Caco-2 (cell line): ENCODE results near the gene FBLN7. TPM values are rescaled to one million over a fixed set of nuclear protein-coding genes. Genes with fewer than 3 reads are reported as not detected.
"Not testable (repeated sequence)": the region's sequence is repeated elsewhere in the genome, so short reads cannot be mapped to it uniquely, and the experiment has no call there.

Source experiments
- BruUV-seq: library from RNA; stranded (reverse); fragments of 400-500 nt; replicated peaks from 2 replicates; lab custom pipeline; 2021; lab: Mats Ljungman, UMichigan
- CTCF ChIA-PET: fragments of 300-600 bp; sonication (Branson Sonifier 250); formaldehyde crosslinking; loops from one replicate; lab custom pipeline; 2022; ENCODE audit warnings: antibody characterized with exemption; lab: Charles Lee
- POLR2A ChIA-PET: fragments of 300-600 bp; sonication (Branson Sonifier 250); formaldehyde crosslinking; loops from one replicate; lab custom pipeline; 2022; ENCODE audit warnings: antibody characterized with exemption; lab: Charles Lee
- DNase-seq, 2 experiments: peaks; one replicate each; pipeline versions ENCODE4 v3.0.0 to v3.0.0-alpha.2; 2020 to 2022
- H3K27me3 ChIP-seq: replicated peaks from 2 replicates; pipeline ENCODE4 v1.6.0; 2011; ENCODE audit warnings: low read length; ENCODE audit not compliant: control insufficient read depth, insufficient read depth
- H3K36me3 ChIP-seq: 2 replicates; pipeline ENCODE4 v1.5.1; 2011; ENCODE audit warnings: low read length; ENCODE audit not compliant: control insufficient read depth, insufficient read depth
- H3K4me1 ChIP-seq: fragments of 250-450 bp; sonication (Bioruptor Pico); 2 replicates; pipeline ENCODE4 v1.5.1; 2020; ENCODE audit warnings: mild to moderate bottlenecking
- H3K4me3 ChIP-seq: 2 replicates; pipeline ENCODE4 v1.5.1; 2011; ENCODE audit warnings: low read depth, mild to moderate bottlenecking, control low read depth, low read length
- H3K9me3 ChIP-seq: fragments of 250-450 bp; sonication (Bioruptor Pico); 2 replicates; pipeline ENCODE4 v1.5.1; 2020; ENCODE audit warnings: mild to moderate bottlenecking, moderate library complexity
- H3K27ac Mint-ChIP-seq: one replicate; pipeline ENCODE4 v1.8.0; 2022; ENCODE audit warnings: mixed read lengths; ENCODE audit not compliant: unreplicated experiment
- H3K27me3 Mint-ChIP-seq: one replicate; pipeline ENCODE4 v1.8.0; 2022; ENCODE audit warnings: mixed read lengths; ENCODE audit not compliant: insufficient read depth, unreplicated experiment
- H3K36me3 Mint-ChIP-seq: one replicate; pipeline ENCODE4 v1.8.0; 2022; ENCODE audit warnings: mild to moderate bottlenecking, mixed read lengths; ENCODE audit not compliant: insufficient read depth, unreplicated experiment
- H3K4me1 Mint-ChIP-seq: one replicate; pipeline ENCODE4 v1.8.0; 2022; ENCODE audit warnings: low read depth, mixed read lengths; ENCODE audit not compliant: unreplicated experiment
- H3K4me3 Mint-ChIP-seq: one replicate; pipeline ENCODE4 v1.8.0; 2022; ENCODE audit warnings: mild to moderate bottlenecking, moderate library complexity, mixed read lengths; ENCODE audit not compliant: unreplicated experiment
- H3K9me3 Mint-ChIP-seq: one replicate; pipeline ENCODE4 v1.8.0; 2022; ENCODE audit warnings: mixed read lengths; ENCODE audit not compliant: unreplicated experiment
- CTCF ChIP-seq, 2 experiments: fragments of 200-600 bp in 1 of 2; IDR thresholded peaks; 1 replicate in 1 of 2; 2 replicates in 1 of 2; pipeline versions ENCODE4 v1.5.1 to v1.8.0; 2011 to 2022; ENCODE audit warnings: antibody characterized with exemption in 1 of 2, control low read depth in 1 of 2, inconsistent platforms in 1 of 2, low read depth in 1 of 2, low read length in 1 of 2, mild to moderate bottlenecking in 1 of 2, moderate library complexity in 1 of 2; ENCODE audit not compliant: insufficient read depth in 1 of 2, severe bottlenecking in 1 of 2, unreplicated experiment in 1 of 2
- intact Hi-C: fragments of 100-400 bp; cut with micrococcal nuclease; formaldehyde crosslinking; loops from one replicate; pipeline ENCODE4 v1.10.0; 2022; ENCODE audit not compliant: unreplicated experiment
- total RNA-seq: library from RNA; stranded (reverse); gene quantifications from 2 replicates; pipeline ENCODE4 v1.2.3, GENCODE V29; 2022

FBLN7 gene
- total RNA-seq, 1 experiment from 2014 or later, result 0.59 TPM

- Mint-ChIP-seq H3K27ac (no peak overlapping the region), H3K4me1 (no peaks in the 10 kb centered on the region), H3K36me3 (peaks cover 63% of the 10 kb centered on the region), H3K9me3 (peaks cover 31% of the 10 kb centered on the region), H3K4me3 (no peak overlapping the region), H3K27me3 (no peaks in the 10 kb centered on the region)
- ChIA-PET POLR2A (no interaction called here), CTCF (no interaction called here)
- Histone ChIP-seq H3K27me3 (no peaks in the 10 kb centered on the region), H3K4me3 (no peak overlapping the region), H3K9me3 (peaks cover 6% of the 10 kb centered on the region), H3K36me3 (peaks cover 5% of the 10 kb centered on the region; the same call in 1 of the 2 replicates), H3K4me1 (no peaks in the 10 kb centered on the region)
- TF ChIP-seq CTCF (IDR thresholded peaks at IDR 0.05; ENCODE audit: insufficient read depth in 1 of 2, low read depth in 1 of 2, low read length in 1 of 2, severe bottlenecking in 1 of 2, unreplicated experiment in 1 of 2), result no peak
- DNase-seq, result no peak
- intact Hi-C loops, result no loop called here
- no TSS peak for BruUV-seq
These were observed 29.9 kb upstream of the FBLN7 start for GRCh38 chr2:112108178-112108832.

GRCh38 chr2:112109278-112109677 is 28.9 kb upstream of the FBLN7 start:
- H3K27me3 ChIP-seq, result no peaks in the 10 kb centered on the region
- DNase-seq, result no peak
- H3K4me1 ChIP-seq, result no peaks in the 10 kb centered on the region
- Mint-ChIP-seq H3K27me3 (no peaks in the 10 kb centered on the region), H3K9me3 (peaks cover 31% of the 10 kb centered on the region), H3K4me1 (no peaks in the 10 kb centered on the region), H3K4me3 (no peak overlapping the region), H3K27ac (no peak overlapping the region), H3K36me3 (peaks cover 59% of the 10 kb centered on the region)
- ChIA-PET POLR2A (no interaction called here), CTCF (no interaction called here)
- peaks cover 6% of the 10 kb centered on the region for H3K9me3 ChIP-seq
- no TSS peak for BruUV-seq
- no peak for TF ChIP-seq CTCF (IDR thresholded peaks at IDR 0.05; ENCODE audit: insufficient read depth in 1 of 2, low read depth in 1 of 2, low read length in 1 of 2, severe bottlenecking in 1 of 2, unreplicated experiment in 1 of 2)
- peaks cover 5% of the 10 kb centered on the region; the same call in 1 of the 2 replicates for H3K36me3 ChIP-seq
- no peak overlapping the region for H3K4me3 ChIP-seq
- intact Hi-C loops, result no loop called here

DNA sequence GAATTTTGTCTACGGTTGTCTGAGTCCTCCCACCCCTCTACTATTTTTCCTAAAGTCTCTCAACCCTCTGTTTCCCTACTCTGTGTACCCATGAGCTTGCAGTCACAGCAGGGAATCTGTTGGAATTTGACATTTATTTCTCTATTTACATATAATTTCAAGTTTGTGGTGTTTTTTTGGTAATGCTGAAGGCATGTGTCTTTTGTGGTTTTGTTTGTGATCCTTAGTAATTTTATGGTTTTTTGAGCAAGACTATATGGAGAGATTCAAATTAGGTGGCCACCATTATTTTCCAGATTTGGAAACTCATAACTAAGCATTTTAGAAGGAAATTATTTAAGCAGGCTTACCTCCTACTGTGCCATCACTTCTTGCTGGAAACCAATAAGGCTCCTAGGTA is 27.2 kb upstream of the FBLN7 start:
- H3K4me3 Mint-ChIP-seq, result no peak overlapping the region
- CTCF ChIA-PET, result no interaction called here
- intact Hi-C loops, result no loop called here

GRCh38 chr2:112113354-112113753 is 24.8 kb upstream of the FBLN7 start:
- POLR2A ChIA-PET, H3K4me1 ChIP-seq, intact Hi-C loops, H3K4me3 ChIP-seq, H3K36me3 ChIP-seq, CTCF ChIA-PET, H3K4me3 Mint-ChIP-seq, H3K27me3 Mint-ChIP-seq, H3K27me3 ChIP-seq, DNase-seq, H3K4me1 Mint-ChIP-seq, BruUV-seq, H3K9me3 ChIP-seq, H3K27ac Mint-ChIP-seq: not testable (repeated sequence)
- peaks cover 47% of the 10 kb centered on the region for H3K36me3 Mint-ChIP-seq
- peaks cover 25% of the 10 kb centered on the region for H3K9me3 Mint-ChIP-seq

More for the DNA sequence above, 27.2 kb upstream of the FBLN7 start:
- Histone ChIP-seq H3K4me3 (no peak overlapping the region), H3K4me1 (no peaks in the 10 kb centered on the region), H3K27me3 (no peaks in the 10 kb centered on the region), H3K36me3 (peaks cover 5% of the 10 kb centered on the region; the same call in 1 of the 2 replicates), H3K9me3 (peaks cover 6% of the 10 kb centered on the region)
- H3K36me3 Mint-ChIP-seq, result peaks cover 58% of the 10 kb centered on the region
- POLR2A ChIA-PET, result no interaction called here
- no peak overlapping the region for H3K27ac Mint-ChIP-seq
- H3K4me1 Mint-ChIP-seq, result no peaks in the 10 kb centered on the region
- no TSS peak for BruUV-seq
- no peak for TF ChIP-seq CTCF (IDR thresholded peaks at IDR 0.05; ENCODE audit: insufficient read depth in 1 of 2, low read depth in 1 of 2, low read length in 1 of 2, severe bottlenecking in 1 of 2, unreplicated experiment in 1 of 2)
- no peaks in the 10 kb centered on the region for H3K27me3 Mint-ChIP-seq
- H3K9me3 Mint-ChIP-seq, result peaks cover 31% of the 10 kb centered on the region
- DNase-seq, result no peak
